OCI-LY7 (cell line): ENCODE data around the gene OTUD5. TPM values are rescaled to one million over a fixed set of nuclear protein-coding genes. Genes with fewer than 3 reads are reported as not detected.

Experiments
- BruUV-seq: library from RNA; stranded (reverse); fragments of 400-500 nt; replicated peaks from 2 replicates; lab custom pipeline; 2021; lab: Mats Ljungman, UMichigan
- CTCF ChIA-PET: fragments of 300-600 bp; sonication (Branson Sonifier 250); formaldehyde crosslinking; loops from one replicate; lab custom pipeline; 2022; ENCODE audit warnings: antibody characterized with exemption; ENCODE audit not compliant: unreplicated experiment; lab: Charles Lee
- POLR2A ChIA-PET: fragments of 300-600 bp; sonication (Branson Sonifier 250); formaldehyde crosslinking; loops from one replicate; lab custom pipeline; 2022; ENCODE audit warnings: antibody characterized with exemption; lab: Charles Lee
- DNase-seq: peaks from one replicate; pipeline ENCODE4 v3.0.0-alpha.2; 2015; ENCODE audit warnings: low spot score
- H2AFZ ChIP-seq: fragments of 200-600 bp; sonication (generic), shearing (Covaris generic); 2 replicates; pipeline ENCODE4 v1.6.1; 2014; ENCODE audit warnings: mild to moderate bottlenecking, antibody characterized with exemption, low read length, moderate library complexity
- H3K27ac ChIP-seq: fragments of 200-600 bp; sonication (generic); 2 replicates; pipeline ENCODE4 v1.5.1; 2014; ENCODE audit warnings: mixed run types, low read depth, mild to moderate bottlenecking, moderate library complexity, low read length, inconsistent platforms; ENCODE audit not compliant: poor library complexity, severe bottlenecking
- H3K36me3 ChIP-seq: fragments of 200-600 bp; sonication (generic); 2 replicates; pipeline ENCODE4 v1.6.1; 2014; ENCODE audit warnings: mild to moderate bottlenecking, antibody characterized with exemption, low read length, moderate library complexity, mixed read lengths; ENCODE audit not compliant: insufficient read depth
- H3K4me1 ChIP-seq: fragments of 200-600 bp; sonication (generic); 2 replicates; pipeline ENCODE4 v1.5.1; 2014; ENCODE audit warnings: mild to moderate bottlenecking, low read length; ENCODE audit not compliant: insufficient read depth, poor library complexity, severe bottlenecking
- H3K4me2 ChIP-seq: fragments of 200-600 bp; sonication (generic); 2 replicates; pipeline ENCODE4 v1.6.1; 2014; ENCODE audit warnings: mild to moderate bottlenecking, low read length
- H3K4me3 ChIP-seq: fragments of 200-600 bp; sonication (generic); 2 replicates; pipeline ENCODE4 v1.5.1; 2014; ENCODE audit warnings: mild to moderate bottlenecking, low read depth, low read length; ENCODE audit not compliant: poor library complexity, severe bottlenecking
- H3K79me2 ChIP-seq: fragments of 200-600 bp; sonication (generic); 2 replicates; pipeline ENCODE4 v1.6.1; 2016; ENCODE audit warnings: low read depth, mild to moderate bottlenecking, low read length, moderate library complexity, mixed read lengths; ENCODE audit not compliant: insufficient read depth
- H3K9me2 ChIP-seq: fragments of 200-600 bp; sonication (generic); 2 replicates; pipeline ENCODE4 v1.6.1; 2016; ENCODE audit warnings: mild to moderate bottlenecking, low read length, mixed read lengths; ENCODE audit not compliant: insufficient read depth
- H3K9me3 ChIP-seq: fragments of 200-600 bp; sonication (generic); 2 replicates; pipeline ENCODE4 v1.6.1; 2014; ENCODE audit warnings: mild to moderate bottlenecking, mixed run types, low read length, mixed read lengths
- H4K20me1 ChIP-seq: fragments of 200-600 bp; sonication (generic); 2 replicates; pipeline ENCODE4 v1.6.1; 2014; ENCODE audit warnings: mild to moderate bottlenecking, antibody characterized with exemption, low read length, moderate library complexity, mixed read lengths; ENCODE audit not compliant: insufficient read depth
- CTCF ChIP-seq: fragments of 200-600 bp; sonication (generic); conservative IDR thresholded peaks from 2 replicates; pipeline ENCODE4 v1.5.1; 2014; ENCODE audit warnings: mild to moderate bottlenecking, antibody characterized with exemption, low read length, moderate library complexity, mixed read lengths
- EZH2phosphoT487 ChIP-seq: fragments of 200-600 bp; sonication (generic); IDR thresholded peaks from 2 replicates; pipeline ENCODE4 v1.6.1; 2018; ENCODE audit warnings: low read depth, borderline replicate concordance, mild to moderate bottlenecking, mixed run types, antibody characterized with exemption, low read length, moderate library complexity, mixed read lengths
- intact Hi-C: fragments of 100-400 bp; cut with micrococcal nuclease; formaldehyde crosslinking; loops from one replicate; pipeline ENCODE4 v1.10.0; 2022; ENCODE audit not compliant: unreplicated experiment
- total RNA-seq, 2 experiments: library from RNA; depleted of rRNA in 1 of 2; stranded (reverse); fragments of >200 nt in 1 of 2; shearing (Covaris generic) in 1 of 2; gene quantifications; 2 replicates each; pipeline ENCODE4 v1.2.3, GENCODE V29; 2014 to 2022

The OTUD5 gene
- total RNA-seq, 2 experiments from 2014 or later, result 38.5 to 55.7 TPM

DNA sequence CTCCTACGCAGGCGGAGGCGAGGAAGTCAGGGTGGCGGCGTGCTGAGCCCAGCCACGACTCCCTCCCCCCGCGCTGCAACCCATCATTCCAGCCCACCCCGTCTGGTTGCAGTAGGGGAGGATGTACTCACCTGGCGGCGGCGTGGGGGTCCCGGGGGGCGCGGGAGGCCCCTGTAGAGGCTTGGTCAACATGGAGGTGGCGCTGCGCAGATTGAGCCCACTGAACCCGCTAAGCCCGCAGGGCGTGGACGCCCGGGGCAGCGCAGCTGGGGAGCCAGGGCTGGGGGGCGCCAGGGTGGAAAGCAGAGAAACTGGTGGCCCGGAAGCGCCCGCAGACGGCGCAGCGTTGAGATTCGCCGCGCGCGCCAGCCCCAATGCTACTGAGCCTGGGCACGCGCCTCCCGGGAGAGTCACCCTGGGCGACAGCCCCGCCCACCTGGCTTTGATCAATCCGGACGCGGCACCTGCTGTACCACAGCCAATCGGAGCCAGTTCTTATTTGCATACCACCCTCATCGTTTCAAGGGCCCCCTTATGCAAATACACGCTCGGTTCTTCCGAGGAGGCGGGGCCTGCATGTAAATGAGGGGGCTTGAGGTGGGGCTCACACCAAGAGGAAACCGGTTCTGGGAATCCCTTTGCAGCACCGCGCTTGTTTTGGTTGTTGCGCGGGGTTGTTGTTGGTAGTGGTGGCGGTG lies 38.6 kb downstream of the OTUD5 start, which contains the start of gene PIM2:
PIM2 (minus strand) TSS at position 382 of the 698 bp plus-strand sequence; CDS start at position 192, 190 bp downstream.
- DNase-seq, result peak; percentile 95
- Histone ChIP-seq H3K9me2 (no peaks in the 10 kb centered on the region), H3K4me1 (peaks cover 57% of the 10 kb centered on the region), H2AFZ (no peak within 1 kb of the TSS), H3K27ac (peak within 1 kb of the TSS; percentile 80), H3K36me3 (peaks cover 64% of the 10 kb centered on the region), H4K20me1 (peaks cover 19% of the 10 kb centered on the region), H3K4me3 (peak within 1 kb of the TSS; percentile 99), H3K9me3 (no peaks in the 10 kb centered on the region), H3K4me2 (peak within 1 kb of the TSS; percentile 75), H3K79me2 (peaks cover 43% of the 10 kb centered on the region)
- no TSS peak for BruUV-seq
- CTCF ChIA-PET, result no interaction called here
- intact Hi-C loops, result loop anchor here (2.0 to 5.0 kb wide), 2 partner anchors 39 to 124 kb away; partner anchors contain the start of genes OTUD5 and TFE3
- TF ChIP-seq EZH2phosphoT487, result no peak
- 0 out of 2 replicates have a peak, but pooled peaks have one; percentile 31 for TF ChIP-seq CTCF
- POLR2A ChIA-PET, result no interaction called here

DNA sequence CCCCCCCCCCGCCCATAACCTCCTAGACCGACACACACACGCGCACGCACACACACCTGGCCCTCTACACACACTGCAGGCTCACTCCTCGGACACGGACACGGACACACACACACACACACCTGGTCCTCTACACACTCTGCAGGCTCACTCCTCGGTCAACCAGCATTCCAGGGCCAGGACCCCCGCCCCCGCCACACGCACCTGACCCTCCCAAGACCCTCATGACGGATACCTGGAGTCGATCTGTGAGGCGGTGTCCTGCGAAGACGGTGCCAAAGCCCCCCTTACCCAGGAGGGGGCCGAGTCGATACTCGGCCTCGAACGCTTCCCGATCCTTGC lies 39.1 kb downstream of the OTUD5 start:
- DNase-seq, result peak; percentile 15
- Histone ChIP-seq H2AFZ (no peak overlapping the region), H4K20me1 (peaks cover 19% of the 10 kb centered on the region), H3K4me3 (peak overlapping the region; percentile 99), H3K9me2 (no peaks in the 10 kb centered on the region), H3K4me2 (peak overlapping the region; percentile 69), H3K4me1 (peaks cover 62% of the 10 kb centered on the region), H3K36me3 (peaks cover 64% of the 10 kb centered on the region), H3K79me2 (peaks cover 43% of the 10 kb centered on the region), H3K27ac (peak overlapping the region; percentile 80), H3K9me3 (no peaks in the 10 kb centered on the region)
- TF ChIP-seq CTCF, result no peak
- TF ChIP-seq EZH2phosphoT487, result no peak
- BruUV-seq, result no TSS peak
- ChIA-PET POLR2A (no interaction called here), CTCF (no interaction called here)
- intact Hi-C loops, result loop anchor here (2.0 to 5.0 kb wide), 2 partner anchors 39 to 125 kb away; partner anchors contain the start of genes OTUD5 and TFE3
